Thoracic aorta (tissue), 2 donors: ENCODE measurements around the gene SDK2. TPM values are rescaled to one million over a fixed set of nuclear protein-coding genes. Genes with fewer than 3 reads are reported as not detected.

Source experiments
- ATAC-seq: fragments of 150-250 bp; one replicate; pipeline ENCODE4 v1.8.0; 2017; ENCODE audit warnings: low read depth; ENCODE audit not compliant: insufficient number of reproducible peaks, low FRiP score
- DNase-seq: peaks from one replicate; pipeline ENCODE4 v3.0.0-alpha.2; 2020; ENCODE audit warnings: low spot score
- H3K27ac ChIP-seq, 2 donors: fragments of 200-600 bp; sonication (generic); 1 replicate in 1 of 2; 2 replicates in 1 of 2; pipeline ENCODE4 v1.5.1; 2016; ENCODE audit warnings: mild to moderate bottlenecking in 2 of 2, moderate library complexity in 2 of 2
- H3K27me3 ChIP-seq: fragments of 200-600 bp; sonication (generic); replicated peaks from 2 replicates; pipeline ENCODE4 v1.6.0; 2016; ENCODE audit warnings: mild to moderate bottlenecking; ENCODE audit not compliant: insufficient read depth
- H3K36me3 ChIP-seq: fragments of 200-600 bp; sonication (generic); one replicate; pipeline ENCODE4 v1.5.1; 2016
- H3K4me1 ChIP-seq, 2 donors: fragments of 200-600 bp; sonication (generic); 1 replicate in 1 of 2; 2 replicates in 1 of 2; pipeline versions ENCODE4 v1.5.1 to v1.6.0; 2016; ENCODE audit warnings: low read depth in 2 of 2, mild to moderate bottlenecking in 1 of 2; ENCODE audit not compliant: control insufficient read depth in 1 of 2
- H3K4me3 ChIP-seq: fragments of 200-600 bp; sonication (generic); 2 replicates; pipeline ENCODE4 v1.5.1; 2016; ENCODE audit warnings: mild to moderate bottlenecking
- H3K9me3 ChIP-seq: fragments of 200-600 bp; sonication (generic); 2 replicates; pipeline ENCODE4 v1.5.1; 2016
- CTCF ChIP-seq: fragments of 200-600 bp; sonication (generic); IDR thresholded peaks from one replicate; pipeline ENCODE4 v1.5.1; 2019; ENCODE audit warnings: antibody characterized with exemption
- total RNA-seq, 2 donors: library from RNA; depleted of rRNA; stranded (reverse); fragments of >200 nt; gene quantifications; one replicate each; pipeline versions ENCODE4 v1.1.0 to v1.2.3, GENCODE V29; 2016

Gene SDK2
- total RNA-seq, 2 donors from 2014 or later: 6.0 to 8.9 TPM

DNA sequence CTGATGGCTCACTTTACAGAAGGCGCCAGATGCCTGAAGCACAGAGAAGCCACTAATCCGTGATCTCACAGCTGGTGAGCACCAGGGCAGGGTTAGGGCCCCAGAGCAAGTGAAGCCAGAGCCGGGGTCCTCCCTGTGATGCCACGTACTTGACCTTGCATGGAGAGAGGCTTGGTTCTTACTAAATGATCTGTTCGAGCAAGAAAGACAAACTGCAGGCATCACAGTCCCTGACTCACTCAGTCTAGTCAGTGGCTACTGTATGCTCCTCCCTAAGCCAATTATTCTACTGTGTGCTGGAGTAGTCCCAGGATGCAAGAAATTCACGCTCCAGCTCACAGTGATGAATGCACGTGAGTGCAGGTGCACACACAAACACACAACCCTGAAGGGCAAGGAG, 55.4 kb downstream of the SDK2 start:
- no peak for ATAC-seq
- no peaks in the 10 kb centered on the region for H3K4me1 ChIP-seq
- H3K4me3 ChIP-seq: no peak overlapping the region
- DNase-seq: no peak
- H3K27ac ChIP-seq: no peak overlapping the region
- no peaks in the 10 kb centered on the region for H3K9me3 ChIP-seq
- no peaks in the 10 kb centered on the region for H3K27me3 ChIP-seq
- no peaks in the 10 kb centered on the region for H3K36me3 ChIP-seq
- TF ChIP-seq CTCF: no peak

GRCh38 chr17:73588301-73588846, 55.9 kb downstream of the SDK2 start:
- H3K27me3 ChIP-seq: no peaks in the 10 kb centered on the region
- DNase-seq: no peak
- H3K9me3 ChIP-seq: no peaks in the 10 kb centered on the region
- H3K27ac ChIP-seq: no peak overlapping the region
- no peak for TF ChIP-seq CTCF
- H3K4me1 ChIP-seq: no peaks in the 10 kb centered on the region
- no peak overlapping the region for H3K4me3 ChIP-seq
- ATAC-seq: no peak
- no peaks in the 10 kb centered on the region for H3K36me3 ChIP-seq

DNA sequence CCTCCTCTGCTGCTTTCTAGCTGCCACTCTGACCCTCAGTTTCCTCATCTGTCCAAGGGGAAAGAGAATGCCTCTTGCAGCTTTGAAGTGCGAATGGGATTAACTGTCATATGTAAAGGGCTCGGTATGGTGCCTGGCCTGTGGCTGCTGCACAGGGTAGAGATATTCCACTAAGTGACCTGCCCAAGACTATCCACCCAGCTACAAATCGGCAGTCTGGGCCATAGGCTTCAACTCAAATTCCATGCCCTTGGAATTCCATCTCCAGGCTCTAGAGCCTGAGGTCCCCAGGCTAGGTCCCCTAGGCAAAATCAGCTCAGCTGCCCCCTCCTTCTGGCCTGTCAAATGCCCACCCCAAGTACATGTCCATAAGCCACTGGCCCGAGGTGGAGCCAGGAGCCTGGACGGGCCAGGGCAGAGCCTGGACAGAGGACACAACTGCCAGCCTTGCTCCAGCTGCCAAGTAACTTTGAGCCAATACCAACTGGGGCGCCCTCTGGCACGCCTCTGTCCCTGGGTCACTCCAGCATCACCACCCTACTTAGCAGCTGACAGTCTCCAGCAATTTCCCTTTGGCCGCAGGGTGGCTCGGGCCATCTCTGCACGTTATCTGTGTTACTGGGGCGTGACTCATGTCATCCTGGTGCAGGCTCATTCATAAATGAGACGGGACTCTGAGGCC, 57.2 kb downstream of the SDK2 start:
- no peaks in the 10 kb centered on the region for H3K4me1 ChIP-seq
- no peaks in the 10 kb centered on the region for H3K36me3 ChIP-seq
- H3K4me3 ChIP-seq: no peak overlapping the region
- H3K27me3 ChIP-seq: no peaks in the 10 kb centered on the region
- ATAC-seq (no peak), DNase-seq (no peak)
- no peak overlapping the region for H3K27ac ChIP-seq
- TF ChIP-seq CTCF: no peak
- H3K9me3 ChIP-seq: no peaks in the 10 kb centered on the region

DNA sequence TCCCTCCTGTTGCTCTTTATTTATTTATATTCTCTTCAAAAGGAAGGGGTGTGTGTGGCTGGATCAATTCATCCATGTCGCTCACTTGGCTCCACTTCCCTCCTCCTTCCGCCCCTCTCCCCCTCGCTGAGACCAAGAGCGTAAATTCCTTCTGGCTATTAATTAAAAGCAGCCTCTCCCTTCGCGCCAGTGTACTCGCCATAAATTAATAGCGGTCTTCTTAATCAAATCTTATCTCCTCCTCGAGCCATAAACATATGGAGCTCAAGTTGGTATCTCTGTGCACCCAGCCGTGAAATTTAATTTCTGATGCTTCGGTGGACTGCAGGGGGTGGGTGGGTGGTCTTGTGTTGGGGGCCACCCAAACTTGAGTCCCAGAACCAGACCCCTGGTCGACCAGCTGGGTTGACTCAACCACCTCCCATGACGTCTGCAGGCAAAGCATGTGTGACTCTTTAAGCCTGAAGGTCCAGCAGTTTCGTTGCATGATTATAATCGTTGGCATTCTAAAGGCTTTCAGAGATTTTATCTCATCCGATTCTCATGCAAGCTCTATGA, 57.9 kb downstream of the SDK2 start:
- Histone ChIP-seq H3K9me3 (no peaks in the 10 kb centered on the region), H3K27me3 (no peaks in the 10 kb centered on the region), H3K4me3 (no peak overlapping the region), H3K4me1 (no peaks in the 10 kb centered on the region), H3K27ac (no peak overlapping the region), H3K36me3 (no peaks in the 10 kb centered on the region)
- TF ChIP-seq CTCF: no peak
- DNase-seq (no peak), ATAC-seq (no peak)

DNA sequence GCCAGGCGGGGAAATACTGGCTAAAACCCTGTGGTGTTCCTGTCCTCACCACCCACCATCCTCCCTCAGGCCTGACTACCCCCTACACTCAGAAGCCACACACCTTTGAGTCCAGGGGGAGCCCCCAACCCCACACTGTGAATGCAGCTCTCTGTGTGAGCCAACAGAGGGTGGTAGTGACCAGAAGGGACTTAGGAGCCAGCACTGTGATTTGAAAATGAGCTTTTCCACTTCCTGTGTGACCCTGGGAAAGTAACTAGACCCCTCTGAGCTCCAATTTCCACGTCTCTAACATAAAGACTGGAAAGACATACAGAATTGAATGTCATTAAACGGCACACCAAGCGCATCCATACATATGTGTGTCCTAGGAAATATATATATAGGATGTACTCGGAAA, 58.7 kb downstream of the SDK2 start:
- Histone ChIP-seq H3K4me3 (no peak overlapping the region), H3K27ac (no peak overlapping the region), H3K36me3 (no peaks in the 10 kb centered on the region), H3K4me1 (no peaks in the 10 kb centered on the region), H3K9me3 (no peaks in the 10 kb centered on the region), H3K27me3 (no peaks in the 10 kb centered on the region)
- no peak for ATAC-seq
- TF ChIP-seq CTCF: no peak
- no peak for DNase-seq
